M059J (cell line): ENCODE results near the gene PCDHGB4. TPM values are rescaled to one million over a fixed set of nuclear protein-coding genes. Genes with fewer than 3 reads are reported as not detected.
"Not testable (repeated sequence)": the region's sequence is repeated elsewhere in the genome, so short reads cannot be mapped to it uniquely, and the experiment has no call there.

Experiments
- DNase-seq: peaks from one replicate; pipeline ENCODE4 v3.0.0-alpha.2; 2012; ENCODE audit warnings: low read depth
- total RNA-seq: library from RNA; depleted of rRNA; stranded (reverse); fragments of >200 nt; shearing (Covaris generic); gene quantifications from 2 replicates; pipeline ENCODE4 v1.2.3, GENCODE V29; 2014; rRNA removed

Gene PCDHGB4
- total RNA-seq, 1 experiment from 2014 or later: not detected

DNA sequence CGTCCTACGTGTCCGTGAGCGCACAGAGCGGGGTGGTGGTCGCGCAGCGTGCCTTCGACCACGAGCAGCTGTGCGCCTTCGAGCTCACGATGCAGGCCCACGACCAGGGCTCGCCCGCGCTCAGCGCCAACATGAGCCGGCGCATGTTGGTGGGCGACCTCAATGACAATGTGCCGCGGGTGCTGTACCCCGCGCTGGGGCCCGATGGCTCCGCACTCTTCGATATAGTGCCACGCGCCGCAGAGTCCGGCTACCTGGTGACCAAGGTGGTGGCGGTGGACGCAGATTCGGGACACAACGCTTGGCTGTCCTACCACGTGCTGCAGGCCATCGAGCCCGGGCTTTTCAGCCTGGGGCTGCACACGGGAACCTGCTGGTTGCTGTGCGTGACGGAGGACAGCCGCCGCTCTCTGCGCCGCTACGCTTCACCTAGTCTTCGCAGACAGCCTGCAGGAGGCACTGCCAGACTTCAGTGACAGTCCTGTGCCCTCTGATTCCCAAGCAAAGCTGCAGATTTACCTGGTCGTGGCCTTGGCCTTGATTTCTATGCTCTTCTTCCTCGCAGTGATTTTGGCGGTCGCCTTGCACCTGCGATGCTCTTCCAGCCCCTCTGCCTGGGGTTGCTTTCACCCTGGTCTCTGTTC, 40.4 kb downstream of the PCDHGB4 start:
- no peak for DNase-seq

DNA sequence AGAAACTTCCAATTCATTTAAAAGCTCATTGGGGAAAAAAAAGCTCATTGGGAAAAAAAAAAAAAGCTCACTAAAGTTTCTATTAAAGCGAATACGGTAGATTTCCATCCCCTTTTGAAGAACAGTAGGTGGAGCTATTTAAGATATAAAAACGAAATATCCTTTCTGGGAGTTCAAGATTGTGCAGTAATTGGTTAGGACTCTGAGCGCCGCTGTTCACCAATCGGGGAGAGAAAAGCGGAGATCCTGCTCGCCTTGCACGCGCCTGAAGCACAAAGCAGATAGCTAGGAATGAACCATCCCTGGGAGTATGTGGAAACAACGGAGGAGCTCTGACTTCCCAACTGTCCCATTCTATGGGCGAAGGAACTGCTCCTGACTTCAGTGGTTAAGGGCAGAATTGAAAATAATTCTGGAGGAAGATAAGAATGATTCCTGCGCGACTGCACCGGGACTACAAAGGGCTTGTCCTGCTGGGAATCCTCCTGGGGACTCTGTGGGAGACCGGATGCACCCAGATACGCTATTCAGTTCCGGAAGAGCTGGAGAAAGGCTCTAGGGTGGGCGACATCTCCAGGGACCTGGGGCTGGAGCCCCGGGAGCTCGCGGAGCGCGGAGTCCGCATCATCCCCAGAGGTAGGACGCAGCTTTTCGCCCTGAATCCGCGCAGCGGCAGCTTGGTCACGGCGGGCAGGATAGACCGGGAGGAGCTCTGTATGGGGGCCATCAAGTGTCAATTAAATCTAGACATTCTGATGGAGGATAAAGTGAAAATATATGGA, 43.0 kb downstream of the PCDHGB4 start, which contains the start of gene PCDHGA12:
Gene PCDHGA12, plus strand, starts transcription at position 176 of the 782 bp plus-strand sequence. Its CDS starts 253 bp downstream, at position 429.
- no peak for DNase-seq

DNA sequence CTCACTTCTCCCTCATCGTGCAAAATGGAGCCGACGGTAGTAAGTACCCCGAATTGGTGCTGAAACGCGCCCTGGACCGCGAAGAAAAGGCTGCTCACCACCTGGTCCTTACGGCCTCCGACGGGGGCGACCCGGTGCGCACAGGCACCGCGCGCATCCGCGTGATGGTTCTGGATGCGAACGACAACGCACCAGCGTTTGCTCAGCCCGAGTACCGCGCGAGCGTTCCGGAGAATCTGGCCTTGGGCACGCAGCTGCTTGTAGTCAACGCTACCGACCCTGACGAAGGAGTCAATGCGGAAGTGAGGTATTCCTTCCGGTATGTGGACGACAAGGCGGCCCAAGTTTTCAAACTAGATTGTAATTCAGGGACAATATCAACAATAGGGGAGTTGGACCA, 43.8 kb downstream of the PCDHGB4 start:
- no peak for DNase-seq

DNA sequence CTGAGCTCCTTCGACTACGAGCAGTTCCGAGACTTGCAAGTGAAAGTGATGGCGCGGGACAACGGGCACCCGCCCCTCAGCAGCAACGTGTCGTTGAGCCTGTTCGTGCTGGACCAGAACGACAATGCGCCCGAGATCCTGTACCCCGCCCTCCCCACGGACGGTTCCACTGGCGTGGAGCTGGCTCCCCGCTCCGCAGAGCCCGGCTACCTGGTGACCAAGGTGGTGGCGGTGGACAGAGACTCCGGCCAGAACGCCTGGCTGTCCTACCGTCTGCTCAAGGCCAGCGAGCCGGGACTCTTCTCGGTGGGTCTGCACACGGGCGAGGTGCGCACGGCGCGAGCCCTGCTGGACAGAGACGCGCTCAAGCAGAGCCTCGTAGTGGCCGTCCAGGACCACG, 44.8 kb downstream of the PCDHGB4 start:
- DNase-seq: not testable (repeated sequence)

DNA sequence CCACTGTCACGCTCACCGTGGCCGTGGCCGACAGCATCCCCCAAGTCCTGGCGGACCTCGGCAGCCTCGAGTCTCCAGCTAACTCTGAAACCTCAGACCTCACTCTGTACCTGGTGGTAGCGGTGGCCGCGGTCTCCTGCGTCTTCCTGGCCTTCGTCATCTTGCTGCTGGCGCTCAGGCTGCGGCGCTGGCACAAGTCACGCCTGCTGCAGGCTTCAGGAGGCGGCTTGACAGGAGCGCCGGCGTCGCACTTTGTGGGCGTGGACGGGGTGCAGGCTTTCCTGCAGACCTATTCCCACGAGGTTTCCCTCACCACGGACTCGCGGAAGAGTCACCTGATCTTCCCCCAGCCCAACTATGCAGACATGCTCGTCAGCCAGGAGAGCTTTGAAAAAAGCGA, 45.2 kb downstream of the PCDHGB4 start:
- not testable (repeated sequence) for DNase-seq

DNA sequence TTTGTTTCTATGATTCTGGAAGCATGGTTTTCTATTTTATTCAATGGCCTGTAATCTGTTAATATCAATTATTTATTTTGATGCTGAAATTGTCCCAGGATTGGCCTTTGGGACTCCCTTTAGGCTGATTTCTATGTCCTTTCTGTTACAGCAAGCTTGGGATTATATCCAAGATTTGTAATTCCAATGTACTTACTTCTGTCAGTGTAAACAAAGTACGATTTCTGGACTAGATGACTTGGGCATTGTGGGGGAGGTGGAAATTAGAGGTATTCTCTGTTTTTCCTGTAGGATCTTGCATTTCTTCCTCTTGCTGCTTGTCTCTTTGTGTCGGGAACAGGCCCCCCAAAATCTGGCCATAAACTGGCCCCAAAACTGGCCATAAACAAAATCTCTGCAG, 46.5 kb downstream of the PCDHGB4 start:
- DNase-seq: no peak

DNA sequence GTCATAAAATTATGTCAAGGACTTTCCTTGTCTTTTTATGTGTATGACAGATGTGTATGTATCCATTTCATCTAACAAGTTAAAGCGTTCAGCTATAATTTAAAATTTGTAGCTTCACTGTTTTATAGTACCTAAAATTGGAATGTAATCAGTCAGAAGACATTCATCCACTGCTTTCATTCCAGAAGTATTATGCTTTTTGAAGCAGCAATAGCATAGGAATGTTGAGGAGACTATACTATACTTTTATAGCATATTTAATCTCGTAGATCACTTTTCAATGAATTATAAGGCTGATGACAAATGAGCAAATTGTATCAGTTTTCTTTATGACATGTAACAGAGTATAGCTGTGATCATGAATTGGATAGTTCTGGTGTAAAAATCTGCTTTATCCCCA, 49.7 kb downstream of the PCDHGB4 start:
- no peak for DNase-seq

DNA sequence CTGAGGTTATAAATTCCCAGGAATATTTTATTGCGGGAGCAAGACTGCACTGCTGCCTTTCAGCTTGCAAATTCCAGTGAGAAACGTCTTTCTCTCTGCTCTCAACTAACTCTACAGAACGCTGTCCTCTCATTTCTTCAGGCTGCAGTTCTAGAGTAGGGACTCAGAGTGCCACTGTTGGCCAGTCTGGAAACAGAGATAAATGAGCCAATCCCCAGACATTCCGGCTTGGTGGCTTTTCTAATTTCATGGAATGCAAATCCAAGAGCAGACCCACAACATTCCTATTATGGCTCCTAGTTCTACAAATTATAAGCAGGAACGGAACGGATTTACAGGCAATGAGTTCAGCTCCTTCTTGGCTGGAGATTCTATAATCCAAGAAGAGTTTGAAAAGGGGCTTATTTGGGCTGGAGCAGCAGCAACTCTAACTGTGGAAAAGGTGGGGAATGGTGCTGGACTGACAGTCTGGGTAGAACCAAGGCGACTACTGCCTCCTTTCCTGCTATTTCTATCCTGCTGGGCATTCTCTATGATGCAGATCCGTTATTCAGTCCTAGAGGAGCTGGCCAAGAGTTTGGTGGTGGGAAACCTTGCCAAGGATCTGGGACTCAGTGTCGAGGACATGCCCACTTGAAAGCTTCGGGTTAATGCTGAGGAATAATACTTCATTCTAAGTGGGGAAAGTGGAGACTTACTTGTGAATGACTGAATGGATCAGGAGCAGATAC, 52.1 kb downstream of the PCDHGB4 start:
- peak; percentile 7 for DNase-seq

Other genes starting within 250 kb of the PCDHGB4 start
- gene PCDHB6, start 237.6 kb upstream of the PCDHGB4 start, total RNA-seq: 0.49 and 0.62 TPM in 2 replicates
- gene PCDHB7, start 215.1 kb upstream of the PCDHGB4 start, total RNA-seq: 1.7 and 2.1 TPM in 2 replicates
- gene PCDHB8, start 209.9 kb upstream of the PCDHGB4 start, total RNA-seq: 0.98 and 3.8 TPM in 2 replicates
- gene PCDHB16, start 205.3 kb upstream of the PCDHGB4 start, total RNA-seq: 3.0 and 8.6 TPM in 2 replicates
- gene PCDHB9, start 200.5 kb upstream of the PCDHGB4 start, total RNA-seq: 1.6 and 9.3 TPM in 2 replicates
- 0.49 and 1.3 TPM in 2 replicates for gene PCDHB10, start 195.3 kb upstream of the PCDHGB4 start, total RNA-seq
- 0.25 and 0.49 TPM in 2 replicates for gene PCDHB11, start 188.1 kb upstream of the PCDHGB4 start, total RNA-seq
- gene PCDHB12, start 179.0 kb upstream of the PCDHGB4 start, total RNA-seq: 1.7 and 2.6 TPM in 2 replicates
- 0.39 and 0.42 TPM in 2 replicates for gene PCDHB13, start 173.8 kb upstream of the PCDHGB4 start, total RNA-seq
- gene PCDHB14, start 164.4 kb upstream of the PCDHGB4 start, total RNA-seq: 0.44 and 1.9 TPM in 2 replicates
- gene PCDHB15, start 142.3 kb upstream of the PCDHGB4 start, total RNA-seq: 0.17 TPM in 1 of 2 replicates, not detected in the other
- gene SLC25A2, start 83.6 kb upstream of the PCDHGB4 start, total RNA-seq: 0.05 TPM in 1 of 2 replicates, not detected in the other
- gene TAF7, start 66.9 kb upstream of the PCDHGB4 start, total RNA-seq: 52.8 and 84.2 TPM in 2 replicates
- gene PCDHGA1, start 57.2 kb upstream of the PCDHGB4 start, total RNA-seq: 0.71 and 0.89 TPM in 2 replicates
- gene PCDHGA2, start 48.9 kb upstream of the PCDHGB4 start, total RNA-seq: 0.22 and 0.32 TPM in 2 replicates
- 0.49 TPM in 1 of 2 replicates, not detected in the other for gene PCDHGA3, start 43.9 kb upstream of the PCDHGB4 start, total RNA-seq
- 3.3 and 4.9 TPM in 2 replicates for gene PCDHGB1, start 37.6 kb upstream of the PCDHGB4 start, total RNA-seq
- gene PCDHGA4, start 32.7 kb upstream of the PCDHGB4 start, total RNA-seq: 0.17 and 0.91 TPM in 2 replicates
- 0.25 and 0.57 TPM in 2 replicates for gene PCDHGB2, start 27.7 kb upstream of the PCDHGB4 start, total RNA-seq
- gene PCDHGA5, start 23.5 kb upstream of the PCDHGB4 start, total RNA-seq: 0.02 and 0.10 TPM in 2 replicates
- gene PCDHGB3, start 17.5 kb upstream of the PCDHGB4 start, total RNA-seq: 0.49 and 0.54 TPM in 2 replicates
- 0.07 and 1.1 TPM in 2 replicates for gene PCDHGA6, start 13.8 kb upstream of the PCDHGB4 start, total RNA-seq
- gene PCDHGA7, start 5.0 kb upstream of the PCDHGB4 start, total RNA-seq: 0.17 TPM in 1 of 2 replicates, not detected in the other
- gene PCDHGA8, start 4.9 kb downstream of the PCDHGB4 start, total RNA-seq: 0.07 TPM in 1 of 2 replicates, not detected in the other
- not detected in 2 replicates for gene PCDHGB5, start 10.2 kb downstream of the PCDHGB4 start, total RNA-seq
- gene PCDHGA9, start 15.1 kb downstream of the PCDHGB4 start, total RNA-seq: 0.02 and 0.17 TPM in 2 replicates
- gene PCDHGB6, start 20.3 kb downstream of the PCDHGB4 start, total RNA-seq: 0.02 TPM in 1 of 2 replicates, not detected in the other
- 0.71 and 0.89 TPM in 2 replicates for gene PCDHGA10, start 25.3 kb downstream of the PCDHGB4 start, total RNA-seq
- 7.1 and 7.7 TPM in 2 replicates for gene PCDHGB7, start 30.0 kb downstream of the PCDHGB4 start, total RNA-seq
- gene PCDHGA11, start 33.4 kb downstream of the PCDHGB4 start, total RNA-seq: 0.05 TPM in 1 of 2 replicates, not detected in the other
- gene PCDHGA12, start 42.8 kb downstream of the PCDHGB4 start, total RNA-seq: 0.39 TPM in 1 of 2 replicates, not detected in the other
- 41.3 and 88.4 TPM in 2 replicates for gene PCDHGC3, start 88.3 kb downstream of the PCDHGB4 start, total RNA-seq
- 0.25 and 0.69 TPM in 2 replicates for gene PCDHGC4, start 97.3 kb downstream of the PCDHGB4 start, total RNA-seq
- gene PCDHGC5, start 101.4 kb downstream of the PCDHGB4 start, total RNA-seq: 2.0 and 2.2 TPM in 2 replicates
- gene DIAPH1, start 231.3 kb downstream of the PCDHGB4 start, total RNA-seq: 32.8 and 77.0 TPM in 2 replicates
- 78.2 and 88.4 TPM in 2 replicates for gene HDAC3, start 249.2 kb downstream of the PCDHGB4 start, total RNA-seq
- 8.3 and 9.0 TPM in 2 replicates for gene RELL2, start 249.3 kb downstream of the PCDHGB4 start, total RNA-seq